H1 (cell line): ENCODE measurements around the gene AP4B1.

Source experiments
- EP300 ChIP-seq, 2 experiments: IDR thresholded peaks; 1 replicate in 1 of 2; 2 replicates in 1 of 2; pipeline ENCODE4 v1.6.1; 2011 to 2012; ENCODE audit warnings: low read depth in 2 of 2, low read length in 2 of 2, mild to moderate bottlenecking in 2 of 2, borderline replicate concordance in 1 of 2, inconsistent platforms in 1 of 2, moderate library complexity in 1 of 2
- EZH2 ChIP-seq: fragments of 200-600 bp; sonication (generic); IDR thresholded peaks from 2 replicates; pipeline ENCODE4 v1.7.1; 2012; ENCODE audit warnings: low read depth, mild to moderate bottlenecking, moderate library complexity, low read length, inconsistent platforms; ENCODE audit not compliant: severe bottlenecking
- TF ChIP-seq, protein P1 (sequence below), 3 experiments: IDR thresholded peaks; 1 replicate in 2 of 3; 2 replicates in 1 of 3; pipeline versions ENCODE4 v1.5.1 to v1.6.1; 2011; ENCODE audit warnings: low read length in 3 of 3, mild to moderate bottlenecking in 3 of 3, inconsistent platforms in 2 of 3, low read depth in 1 of 3, moderate library complexity in 1 of 3; ENCODE audit not compliant: insufficient read depth in 1 of 3; ENCODE audit errors: control extremely low read depth in 1 of 3

DNA sequence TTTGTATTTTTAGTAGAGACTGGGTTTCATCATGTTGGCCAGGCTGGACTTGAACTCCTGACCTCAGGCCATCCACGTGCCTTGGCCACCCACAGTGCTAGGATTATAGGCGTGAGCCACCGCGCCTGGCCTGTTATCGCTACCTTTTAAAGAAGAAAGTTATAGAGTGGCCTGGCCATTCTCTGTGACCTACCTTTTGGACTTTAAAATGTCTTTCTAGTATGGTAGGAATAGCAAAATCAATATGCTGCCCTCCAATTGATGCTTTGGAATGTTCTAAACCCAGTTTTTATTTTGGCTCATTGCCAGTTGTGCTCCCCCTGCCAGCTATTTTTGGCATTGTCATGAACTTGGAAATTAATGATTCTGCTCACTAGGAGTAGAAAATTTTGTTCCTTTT lies 44.4 kb upstream of the AP4B1 start:
- no peak for TF ChIP-seq EZH2
- no peak for TF ChIP-seq EP300 (IDR thresholded peaks at IDR 0.05; ENCODE audit: borderline replicate concordance in 1 of 2, low read depth in 2 of 2, low read length in 2 of 2)
- TF ChIP-seq, protein P1, sequence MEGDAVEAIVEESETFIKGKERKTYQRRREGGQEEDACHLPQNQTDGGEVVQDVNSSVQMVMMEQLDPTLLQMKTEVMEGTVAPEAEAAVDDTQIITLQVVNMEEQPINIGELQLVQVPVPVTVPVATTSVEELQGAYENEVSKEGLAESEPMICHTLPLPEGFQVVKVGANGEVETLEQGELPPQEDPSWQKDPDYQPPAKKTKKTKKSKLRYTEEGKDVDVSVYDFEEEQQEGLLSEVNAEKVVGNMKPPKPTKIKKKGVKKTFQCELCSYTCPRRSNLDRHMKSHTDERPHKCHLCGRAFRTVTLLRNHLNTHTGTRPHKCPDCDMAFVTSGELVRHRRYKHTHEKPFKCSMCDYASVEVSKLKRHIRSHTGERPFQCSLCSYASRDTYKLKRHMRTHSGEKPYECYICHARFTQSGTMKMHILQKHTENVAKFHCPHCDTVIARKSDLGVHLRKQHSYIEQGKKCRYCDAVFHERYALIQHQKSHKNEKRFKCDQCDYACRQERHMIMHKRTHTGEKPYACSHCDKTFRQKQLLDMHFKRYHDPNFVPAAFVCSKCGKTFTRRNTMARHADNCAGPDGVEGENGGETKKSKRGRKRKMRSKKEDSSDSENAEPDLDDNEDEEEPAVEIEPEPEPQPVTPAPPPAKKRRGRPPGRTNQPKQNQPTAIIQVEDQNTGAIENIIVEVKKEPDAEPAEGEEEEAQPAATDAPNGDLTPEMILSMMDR (IDR thresholded peaks at IDR 0.05; ENCODE audit: control extremely low read depth in 1 of 3, insufficient read depth in 1 of 3, low read depth in 1 of 3, low read length in 3 of 3): peak in 1 of 3 experiments; percentile 21; a peak in 1 of 4 replicates
